GDM1 (cell line): ENCODE data around the gene MPPED1.

Source experiments
- DNase-seq: peaks from one replicate; lab custom pipeline; 2025; lab: John Stamatoyannopoulos, UW

Gene MPPED1

DNA sequence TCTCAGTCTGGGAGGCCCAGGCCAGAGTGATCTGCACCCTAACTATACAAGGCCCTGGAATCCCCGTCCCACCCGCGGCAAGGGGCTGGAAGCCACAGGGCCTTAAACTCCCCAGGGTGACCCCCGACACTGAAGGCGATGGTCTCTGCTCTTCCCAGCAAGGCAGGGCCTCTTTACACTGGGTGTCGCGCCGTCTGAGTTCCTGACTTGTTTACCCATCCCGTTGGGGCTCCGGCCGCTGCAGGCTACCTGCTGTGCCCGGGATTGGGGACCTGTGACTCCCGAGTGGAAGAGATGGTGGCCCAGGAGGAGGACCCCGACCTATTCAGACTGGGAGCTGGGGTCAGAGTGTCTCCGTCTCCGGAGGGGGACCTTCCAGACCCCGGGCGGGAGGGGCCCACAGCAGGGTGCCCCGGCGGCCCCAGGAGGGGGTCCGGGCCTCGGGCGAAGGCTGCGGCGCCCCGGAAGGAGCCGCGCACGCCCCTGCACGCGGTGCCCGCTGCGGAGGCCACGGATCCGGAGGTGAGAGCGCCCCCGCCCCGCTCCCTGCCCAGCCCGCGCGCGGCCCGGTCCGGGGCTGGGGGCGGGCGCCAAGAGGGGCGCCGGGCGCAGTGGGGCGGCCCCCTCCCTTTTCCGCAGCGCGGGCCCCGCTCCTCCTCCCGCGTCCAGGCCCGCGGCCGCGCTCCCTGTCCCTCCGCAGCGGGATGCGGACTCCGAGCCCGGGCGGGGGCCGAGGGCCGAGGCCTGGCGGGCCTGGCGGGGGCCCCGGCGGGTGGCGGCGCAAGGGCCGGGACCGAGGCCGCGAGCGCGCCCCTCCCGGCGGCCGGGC lies 560 bp upstream of the MPPED1 start:
- no peak for DNase-seq

DNA sequence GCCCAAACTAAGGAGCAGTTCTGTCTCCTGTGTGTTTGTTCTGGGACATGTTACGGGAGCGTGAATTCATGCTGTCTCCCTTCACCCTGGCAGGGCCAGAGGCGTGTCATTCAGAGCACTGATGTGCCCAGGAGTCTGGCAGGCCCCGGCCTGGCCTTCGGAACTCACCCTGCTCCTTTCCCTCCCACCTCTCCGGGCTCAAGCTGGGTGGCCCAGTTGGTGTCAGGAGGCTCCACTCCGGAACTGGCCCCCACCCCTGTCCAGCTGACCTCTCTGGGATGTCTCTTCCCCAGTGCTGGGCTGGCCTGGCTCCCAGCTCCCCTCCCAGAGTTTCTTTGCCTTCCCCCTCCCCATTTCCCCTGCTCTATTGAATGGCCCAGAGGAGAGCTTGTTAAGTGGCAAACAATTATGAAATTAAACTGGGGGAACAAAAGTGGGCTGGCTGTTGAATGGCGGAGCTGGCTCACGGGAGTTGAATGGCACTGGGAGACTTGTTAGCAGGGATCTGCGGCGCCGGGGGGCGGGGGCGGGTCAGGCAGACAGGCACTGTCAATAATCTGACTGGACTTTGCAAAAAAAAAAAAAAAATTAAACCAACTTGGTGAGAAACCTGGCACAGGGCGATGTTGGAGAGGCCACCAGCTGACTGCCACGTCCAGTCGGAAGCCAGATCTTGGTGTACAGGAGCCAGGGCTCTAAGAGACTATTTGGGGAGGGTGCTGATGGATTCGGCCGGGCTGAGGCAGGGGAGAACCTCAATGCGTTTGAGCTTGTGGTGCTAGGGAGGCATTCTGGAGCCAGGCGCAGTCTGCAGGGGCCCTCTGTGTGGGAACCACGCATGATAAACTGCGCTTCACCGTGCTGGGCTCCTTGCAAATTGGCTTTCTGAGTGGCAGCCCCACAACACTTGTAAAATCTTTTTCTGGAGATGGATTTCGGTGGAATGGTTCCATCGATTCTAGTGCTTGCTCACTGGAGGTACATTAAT lies 1.3 kb downstream of the MPPED1 start:
- no peak for DNase-seq

DNA sequence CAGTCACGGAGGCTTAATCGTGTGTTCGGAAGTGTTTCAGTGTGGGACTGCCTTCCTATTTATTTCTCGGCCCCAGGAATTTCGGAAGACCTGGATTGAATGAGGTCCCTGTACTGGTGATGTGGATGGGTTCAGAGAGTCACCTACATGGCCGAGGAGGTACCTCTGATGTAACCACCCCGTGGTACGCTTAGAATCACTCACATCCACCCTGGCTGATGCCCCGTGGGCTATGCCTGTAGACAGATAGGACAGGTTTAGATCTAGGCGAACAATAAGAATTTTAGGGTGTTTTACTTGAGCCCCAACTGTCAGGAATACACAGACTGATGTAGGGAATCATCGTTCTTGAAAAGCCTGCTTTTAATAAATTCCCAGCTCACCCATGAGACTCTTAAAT lies 2.0 kb downstream of the MPPED1 start:
- no peak for DNase-seq

DNA sequence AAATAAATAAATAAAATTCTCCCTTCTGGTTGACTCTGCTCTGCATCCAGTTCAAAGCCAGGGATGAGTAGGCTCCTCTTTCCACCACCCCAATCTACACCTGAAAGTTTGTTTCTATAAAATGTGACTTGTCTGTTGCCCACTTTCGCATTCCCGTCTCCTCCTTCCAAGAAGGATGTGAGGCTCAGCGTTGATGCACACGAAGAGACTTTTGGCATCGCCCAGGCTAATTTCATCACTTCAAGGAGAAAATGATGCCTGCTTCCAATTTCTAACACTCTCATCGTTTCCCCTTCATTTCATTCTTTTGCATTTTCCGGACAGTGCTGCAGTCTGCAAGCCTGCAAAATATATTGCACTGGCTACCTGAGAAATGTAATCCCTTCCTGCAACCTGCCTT lies 3.9 kb downstream of the MPPED1 start:
- DNase-seq: no peak

DNA sequence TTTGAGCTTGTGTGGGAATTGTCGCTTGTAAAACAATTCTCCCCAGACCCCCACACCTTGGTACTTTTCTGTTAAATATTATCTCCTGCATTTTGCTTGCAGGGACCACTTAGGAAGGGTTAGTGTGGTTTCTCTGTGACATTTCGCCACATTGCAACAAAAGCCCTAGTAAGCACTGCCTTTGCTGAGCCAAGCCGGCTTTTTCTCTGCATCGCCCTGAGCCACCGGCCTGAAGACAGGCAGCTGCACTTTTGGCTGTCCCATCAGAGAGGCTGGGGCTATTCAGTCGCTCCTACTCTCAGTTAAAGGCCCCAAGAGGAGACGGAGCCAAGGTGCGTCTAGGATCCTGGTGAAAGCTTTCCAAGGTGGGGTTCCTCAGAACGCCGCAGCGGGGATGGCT lies 5.7 kb downstream of the MPPED1 start:
- DNase-seq: no peak

DNA sequence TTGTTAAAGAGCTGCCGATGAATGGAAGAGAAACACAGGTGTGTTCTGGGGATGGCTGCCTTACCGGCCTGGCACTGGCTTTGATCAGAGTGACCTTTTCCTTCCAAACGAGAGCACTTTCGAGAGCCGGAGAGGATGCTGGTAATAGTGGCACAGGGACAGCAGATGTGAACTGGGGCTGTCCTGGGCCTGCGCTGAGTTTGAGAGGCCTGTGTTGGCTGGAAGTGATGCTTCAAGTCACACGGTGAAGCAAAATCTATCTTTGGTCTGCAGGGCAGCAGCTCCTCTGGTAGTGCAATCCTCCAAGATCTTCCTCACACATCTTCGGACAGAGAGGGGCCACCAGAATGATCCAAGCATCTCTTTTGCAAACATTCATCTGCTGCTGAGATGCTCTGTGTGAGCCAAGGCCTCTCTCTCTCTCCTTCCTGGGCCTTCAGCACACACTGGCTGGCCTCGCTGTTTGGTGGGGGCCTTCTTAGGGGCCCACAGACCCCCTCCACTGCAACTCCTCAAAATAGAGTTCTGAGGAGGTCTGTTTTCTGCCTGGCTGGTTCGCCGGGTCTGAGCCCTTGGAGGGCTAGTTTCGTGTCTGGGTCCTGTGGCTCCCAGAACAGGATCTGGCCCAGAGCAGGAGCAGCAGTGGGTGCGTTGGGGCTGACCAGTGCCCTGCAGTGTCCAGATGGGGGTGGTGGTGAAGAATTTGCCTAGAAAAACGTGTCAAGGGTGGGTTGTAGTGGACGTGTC lies 6.4 kb downstream of the MPPED1 start:
- DNase-seq: no peak

DNA sequence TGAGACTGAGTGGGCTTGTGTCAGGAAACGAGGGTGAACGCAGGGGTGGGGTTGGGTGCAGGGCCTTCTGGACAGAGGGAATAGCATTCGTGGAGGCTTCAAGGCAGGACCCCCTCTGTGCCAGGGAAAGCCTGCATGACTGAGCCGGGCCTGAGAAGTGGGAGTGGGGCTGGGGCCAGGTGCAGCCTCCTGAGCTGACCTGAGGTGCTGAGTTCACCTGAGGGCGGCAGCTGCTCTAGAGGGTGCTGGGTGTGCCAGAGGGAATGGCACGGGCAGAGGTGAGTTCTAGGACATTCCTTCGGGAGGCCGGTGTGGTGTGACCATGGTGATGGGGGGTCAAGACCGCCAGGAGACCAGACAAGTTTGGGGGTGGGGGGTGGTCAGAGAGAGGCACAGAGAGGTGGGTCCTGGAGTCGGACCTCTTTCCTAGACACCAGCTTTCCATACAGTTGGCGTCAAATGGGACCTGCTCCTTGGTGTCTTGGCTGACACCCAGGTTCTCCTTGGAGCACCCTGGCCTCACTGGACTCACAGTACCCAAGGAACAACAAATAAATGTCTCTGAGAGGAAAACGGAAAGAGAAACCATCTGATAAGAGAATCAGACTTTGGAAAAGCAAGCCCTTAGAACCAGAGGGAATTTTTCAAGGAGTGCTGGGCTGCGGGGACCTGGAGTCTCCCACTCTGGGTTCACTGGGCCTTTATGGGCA lies 7.7 kb downstream of the MPPED1 start:
- DNase-seq: no peak

DNA sequence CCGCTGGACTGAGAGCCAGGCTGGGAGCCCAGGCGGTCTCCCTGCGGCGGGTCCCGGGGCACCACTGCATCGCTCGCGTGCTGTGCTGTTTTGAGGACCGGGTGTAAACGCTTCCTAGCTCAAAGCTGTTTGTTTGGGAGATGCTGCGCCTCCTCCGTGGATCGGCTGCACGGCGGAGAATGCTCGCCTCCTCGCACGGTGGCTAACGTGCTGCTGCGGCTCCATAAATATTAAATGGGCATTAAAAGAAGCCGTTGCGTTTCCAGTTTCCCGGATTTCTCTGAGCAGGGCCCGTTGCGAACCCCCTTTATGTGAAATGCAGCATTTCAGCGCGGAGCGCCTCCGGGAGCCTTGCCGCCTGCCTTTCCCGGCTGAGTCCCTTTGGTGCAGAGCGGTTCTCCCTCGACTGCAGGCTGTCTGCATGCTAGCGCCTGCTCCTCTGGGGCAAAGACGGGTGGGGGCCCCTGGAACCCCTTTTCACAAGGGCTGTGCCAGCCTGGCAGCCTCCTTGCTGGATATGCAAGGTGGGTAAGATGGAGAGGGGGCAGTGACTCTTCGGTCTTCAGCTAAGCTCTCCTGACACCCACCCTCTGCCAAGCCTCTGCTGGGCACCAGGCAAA lies 9.3 kb downstream of the MPPED1 start:
- no peak for DNase-seq

DNA sequence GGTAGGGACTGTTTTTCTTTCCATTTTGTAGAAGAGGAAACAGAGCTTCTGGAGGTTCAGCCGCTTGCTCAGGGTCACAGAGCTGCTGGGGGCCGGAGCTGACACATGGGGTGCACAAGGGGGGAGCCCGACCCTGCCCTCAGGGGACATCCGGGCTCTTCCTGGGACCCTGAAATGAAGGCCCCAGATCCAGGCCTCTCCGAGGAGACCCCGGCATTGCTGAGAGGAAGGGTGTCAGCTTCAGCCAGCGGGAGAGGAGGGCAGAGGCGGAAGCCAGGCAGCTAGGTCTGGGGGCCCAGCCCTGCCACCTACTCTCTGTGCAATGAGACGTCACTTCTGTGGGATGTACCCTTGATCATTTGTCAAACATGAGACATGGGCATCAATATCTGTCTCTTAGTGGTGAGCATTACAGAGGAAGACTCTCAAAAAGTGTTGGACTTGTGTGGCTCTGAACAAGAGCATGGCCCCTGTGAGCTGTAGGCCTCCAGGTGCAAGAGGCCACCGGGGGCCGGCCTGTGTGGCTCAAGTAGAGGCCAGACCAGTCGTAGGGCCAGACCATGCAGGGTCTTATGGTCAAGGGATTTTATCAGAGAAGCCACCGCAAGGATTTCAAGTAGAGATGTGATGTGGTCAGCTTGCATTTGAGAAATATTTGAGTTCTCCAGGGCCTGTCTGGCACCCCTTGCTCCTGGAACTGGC lies 10.3 kb downstream of the MPPED1 start:
- DNase-seq: no peak

DNA sequence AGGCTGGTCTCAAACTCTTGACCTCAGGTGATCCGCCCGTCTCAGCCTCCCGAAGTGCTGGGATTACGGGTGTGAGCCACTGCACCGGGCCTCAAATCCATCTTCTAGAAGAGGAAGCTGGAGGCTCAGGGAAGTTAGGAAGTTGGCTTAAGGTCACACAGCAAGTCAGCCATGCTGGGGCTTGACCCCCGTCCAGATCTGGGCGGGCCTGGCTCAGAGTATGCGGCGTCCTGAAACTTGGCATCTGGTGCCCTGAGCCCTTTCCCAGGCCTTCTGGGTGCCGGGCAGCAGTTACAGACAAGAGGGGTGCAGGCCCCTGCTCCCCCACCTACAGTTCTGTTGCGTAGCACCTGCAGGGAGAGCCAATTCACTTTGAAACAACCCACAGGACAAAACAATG lies 11.2 kb downstream of the MPPED1 start:
- no peak for DNase-seq

DNA sequence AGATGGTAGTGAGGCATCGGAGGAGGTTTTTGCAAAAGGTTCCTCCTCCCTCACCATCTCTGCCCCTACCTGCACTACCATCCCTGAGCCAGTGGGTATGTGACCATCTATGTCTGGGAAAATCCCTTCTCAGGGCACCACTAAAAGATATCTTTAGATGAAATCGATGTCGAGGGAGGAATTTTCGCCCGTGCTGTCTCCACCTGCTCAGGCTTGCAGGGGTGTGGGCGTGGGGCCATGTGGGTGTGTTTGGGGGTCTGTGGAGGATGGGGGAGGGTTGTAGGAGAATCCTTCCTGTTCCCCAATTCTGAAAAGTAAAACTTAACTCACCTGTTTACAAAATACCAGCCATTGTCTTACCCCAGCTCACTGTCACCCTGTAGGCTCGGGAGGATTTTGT lies 12.4 kb downstream of the MPPED1 start:
- no peak for DNase-seq

DNA sequence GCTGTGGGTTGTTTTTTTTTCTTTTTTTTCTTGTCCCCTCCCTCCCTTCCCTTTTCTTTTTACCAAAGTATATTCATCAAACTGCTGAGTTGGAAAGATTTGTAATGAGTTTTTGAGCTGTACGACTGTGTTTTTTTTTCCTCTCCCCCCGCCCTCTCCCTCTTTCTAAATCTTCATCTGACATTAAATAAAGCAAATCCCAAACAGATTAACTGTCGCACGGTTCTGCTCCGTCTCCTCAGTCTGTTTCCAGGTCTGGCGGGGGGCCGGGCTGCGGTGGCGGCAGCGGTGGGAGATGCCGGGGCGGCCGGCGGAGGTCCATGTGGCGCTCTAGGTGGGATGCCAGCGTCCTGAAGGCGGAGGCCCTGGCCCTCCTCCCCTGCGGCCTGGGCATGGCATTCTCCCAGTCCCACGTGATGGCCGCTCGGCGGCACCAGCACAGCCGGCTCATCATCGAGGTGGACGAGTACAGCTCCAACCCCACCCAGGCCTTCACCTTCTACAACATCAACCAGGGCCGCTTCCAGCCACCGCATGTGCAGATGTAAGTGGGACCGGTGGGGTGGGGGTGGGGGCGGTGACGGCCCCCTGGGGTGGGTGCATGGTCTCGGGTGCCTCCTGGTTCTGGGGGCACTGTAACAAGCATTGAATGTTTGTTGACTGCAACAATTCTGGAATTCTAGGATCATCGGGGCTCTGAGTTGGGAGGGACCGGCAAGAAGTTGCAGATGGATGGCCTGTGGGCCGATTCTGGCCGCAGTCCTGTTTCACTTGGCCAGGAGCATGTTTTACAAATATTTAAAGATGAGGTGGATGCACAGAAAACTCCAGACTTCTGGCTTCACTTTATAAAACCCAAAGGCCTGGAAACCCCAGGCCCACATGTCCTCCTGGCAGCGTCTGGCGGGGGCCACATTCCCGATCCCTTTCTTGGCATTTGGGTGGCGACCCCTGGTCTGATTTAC lies 13.1 kb downstream of the MPPED1 start:
- no peak for DNase-seq

DNA sequence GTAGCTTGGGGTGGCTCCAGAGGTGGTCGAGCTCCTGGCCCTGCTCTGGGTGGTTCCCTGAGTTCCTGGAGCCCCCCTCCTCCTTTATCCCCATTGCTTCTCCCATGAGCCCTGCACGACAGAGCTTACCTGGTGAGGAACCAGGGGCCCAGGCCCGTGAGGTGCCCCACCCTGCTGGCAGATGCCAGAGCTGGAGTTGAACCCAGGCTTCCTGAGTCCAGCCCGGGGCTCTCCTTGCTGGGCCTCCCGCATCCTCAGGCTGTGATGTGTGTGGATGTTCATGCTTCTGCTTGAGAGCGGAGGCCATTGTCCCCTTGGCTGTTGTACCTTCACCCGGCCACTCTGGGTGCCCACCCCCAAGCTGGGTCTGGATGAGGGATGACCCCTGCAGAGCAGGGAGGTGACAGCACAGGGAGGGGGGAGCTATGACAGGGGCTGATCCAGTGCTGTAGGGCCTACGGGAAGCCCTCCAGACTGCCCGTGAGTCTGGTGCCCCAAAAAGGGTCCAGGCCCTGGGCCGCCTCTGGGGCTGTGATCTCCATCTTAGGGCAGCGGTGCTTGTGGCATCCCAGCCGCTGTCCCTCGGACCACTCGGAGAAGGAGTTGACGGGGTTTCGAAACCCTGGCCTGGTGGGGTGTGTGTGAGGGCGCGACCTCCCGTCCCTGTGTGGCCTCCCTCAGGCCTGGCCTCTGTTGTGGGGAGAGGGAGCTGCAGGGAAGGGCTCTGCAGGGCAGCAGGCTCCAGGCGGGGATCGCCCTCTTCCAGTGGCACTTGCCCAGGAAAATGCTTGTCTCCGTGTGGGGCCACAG lies 14.4 kb downstream of the MPPED1 start:
- DNase-seq: no peak

DNA sequence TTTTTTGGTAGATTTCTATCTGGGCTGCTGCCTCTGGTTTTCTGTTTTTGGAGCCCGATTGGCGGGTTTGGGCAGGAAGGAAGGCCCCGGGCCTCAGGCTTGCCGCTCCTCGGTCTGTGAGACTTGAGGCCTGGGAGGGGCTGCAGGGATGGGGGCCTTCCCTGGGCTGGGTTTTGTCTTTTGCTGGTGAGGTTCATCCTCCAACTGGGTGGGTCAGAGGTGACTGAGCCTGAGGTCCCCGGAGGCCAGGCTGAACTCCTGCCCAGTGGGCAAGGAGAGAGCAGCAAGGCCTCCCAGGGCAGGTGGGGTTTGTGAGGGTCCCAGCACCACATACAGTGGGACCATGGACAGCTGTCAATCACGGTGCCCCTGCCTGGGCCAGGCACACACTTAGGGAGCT lies 15.0 kb downstream of the MPPED1 start:
- DNase-seq: no peak

DNA sequence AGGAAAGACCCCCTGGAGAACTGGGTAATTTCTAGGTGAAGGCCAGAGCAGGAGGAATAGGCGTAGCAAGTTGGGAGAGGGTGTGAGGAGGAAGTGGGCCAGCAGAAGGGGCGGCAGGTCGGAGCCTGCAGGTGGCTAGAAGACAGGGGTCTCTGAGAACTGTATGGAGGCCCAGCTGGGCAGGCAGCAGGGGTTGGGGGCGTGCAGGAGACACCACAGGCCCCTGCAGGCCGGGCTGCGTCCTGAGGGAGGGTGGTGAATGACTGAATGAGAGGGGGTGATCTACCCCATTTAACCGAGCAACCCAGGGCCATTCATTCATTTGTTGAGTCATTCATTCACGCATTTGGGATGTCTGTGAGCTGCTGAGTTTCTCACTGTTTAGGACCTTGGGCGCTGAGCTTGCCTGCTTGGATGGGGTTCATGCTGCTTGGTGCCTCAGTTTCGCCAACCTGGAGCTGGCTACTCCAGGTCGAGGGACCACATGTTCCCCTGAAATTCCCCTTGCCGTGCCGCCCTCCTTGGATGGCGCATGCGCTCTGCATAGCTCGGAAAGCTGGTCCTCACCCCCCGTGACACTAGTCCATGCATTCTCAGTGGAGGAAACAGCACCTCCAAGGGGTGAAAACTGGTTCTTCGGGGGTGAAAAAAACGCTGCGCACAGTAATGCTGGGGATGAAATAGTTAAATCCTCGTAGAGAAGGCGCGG lies 15.6 kb downstream of the MPPED1 start:
- no peak for DNase-seq

DNA sequence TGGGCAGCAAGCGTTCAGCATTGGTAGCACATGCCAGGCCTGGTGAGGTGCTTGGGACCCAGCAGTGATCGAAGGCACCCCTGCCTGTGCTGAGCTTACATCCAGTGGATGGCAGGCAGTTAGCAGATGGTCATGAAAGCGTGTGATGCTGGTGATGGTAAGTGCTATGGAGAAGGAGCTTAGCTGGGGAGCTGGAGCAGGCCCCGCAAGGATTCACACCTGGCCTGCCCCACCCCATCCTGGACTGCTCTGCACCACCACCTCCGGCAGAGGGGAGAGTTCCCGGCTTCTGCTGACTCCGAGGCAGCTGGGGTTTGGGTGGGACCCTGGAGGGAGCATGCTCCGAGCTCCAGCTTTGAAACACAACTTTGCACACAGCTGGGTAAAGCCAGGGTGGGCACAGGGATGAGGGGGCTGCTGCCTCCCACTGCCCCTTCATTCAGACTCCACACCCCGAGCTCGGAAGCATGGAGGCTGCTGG lies 16.2 kb downstream of the MPPED1 start:
- no peak for DNase-seq

DNA sequence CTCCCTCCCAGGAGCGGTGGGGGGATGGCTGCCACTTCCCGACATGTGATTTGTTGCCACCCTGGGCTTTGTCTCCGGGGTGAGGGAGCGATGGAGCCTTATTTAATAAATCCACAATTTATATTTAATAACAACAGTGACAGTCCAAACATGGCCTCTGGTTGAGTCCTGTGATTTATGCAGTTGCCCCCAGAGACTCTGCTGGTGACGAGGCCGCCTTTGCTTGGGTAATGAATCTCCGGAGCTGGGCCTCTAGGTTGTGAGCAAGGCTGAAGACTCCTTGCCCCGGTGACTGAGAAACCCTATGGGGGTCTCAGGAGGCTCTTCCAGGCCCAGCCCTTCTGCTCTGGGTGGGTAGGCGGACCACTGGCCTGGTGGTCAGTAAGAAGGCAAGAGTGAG lies 16.7 kb downstream of the MPPED1 start:
- DNase-seq: no peak

DNA sequence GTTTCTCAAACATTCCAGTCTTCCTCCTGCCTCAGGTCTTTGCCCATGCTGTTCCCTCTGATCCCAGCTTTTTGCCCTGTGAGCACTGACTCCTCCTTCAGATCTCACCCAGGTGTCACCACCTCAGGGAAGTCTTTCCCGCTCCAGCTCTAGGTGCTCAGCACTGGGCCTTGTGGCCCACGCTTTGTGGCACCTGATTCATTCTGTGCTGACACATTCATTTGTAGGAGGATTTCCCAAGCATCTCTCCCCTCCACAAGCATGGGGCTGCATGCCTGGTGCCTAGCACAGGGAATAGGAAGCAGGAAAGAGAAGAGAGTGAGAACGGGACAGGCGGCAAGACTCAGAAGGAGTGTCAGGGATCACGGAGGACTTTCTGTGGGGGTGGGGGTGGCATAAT lies 17.6 kb downstream of the MPPED1 start:
- no peak for DNase-seq
